DMS79 treated with DMSO at 0.1 percent for 48 hours (cell line): Measurements from ENCODE around the gene GSTM3.
"Not testable (repeated sequence)": the region's sequence is repeated elsewhere in the genome, so short reads cannot be mapped to it uniquely, and the experiment has no call there.

Experiments used
- DNase-seq: peaks from one replicate; lab custom pipeline; 2025; lab: John Stamatoyannopoulos, UW

The GSTM3 gene

GRCh38 chr1:109726007-109726406 lies 14.8 kb downstream of the GSTM3 start:
- no peak for DNase-seq

GRCh38 chr1:109725510-109725909 lies 15.3 kb downstream of the GSTM3 start:
- DNase-seq: no peak

GRCh38 chr1:109724933-109725332 lies 15.9 kb downstream of the GSTM3 start:
- no peak for DNase-seq

- DNase-seq: no peak
Observed at GRCh38 chr1:109722908-109723691, 17.7 kb downstream of the GSTM3 start.

- no peak for DNase-seq
Observed at GRCh38 chr1:109721971-109722370, 18.9 kb downstream of the GSTM3 start.

GRCh38 chr1:109721042-109721441 lies 19.8 kb downstream of the GSTM3 start:
- no peak for DNase-seq

- no peak for DNase-seq
Observed at GRCh38 chr1:109719337-109719837, 21.5 kb downstream of the GSTM3 start.

- no peak for DNase-seq
Observed at GRCh38 chr1:109718495-109718894, 22.3 kb downstream of the GSTM3 start.

GRCh38 chr1:109717729-109718128 lies 23.1 kb downstream of the GSTM3 start:
- no peak for DNase-seq

- no peak for DNase-seq
Observed at GRCh38 chr1:109716570-109717090, 24.2 kb downstream of the GSTM3 start.

- DNase-seq: no peak
Observed at GRCh38 chr1:109716121-109716520, 24.7 kb downstream of the GSTM3 start.

GRCh38 chr1:109714661-109715372 lies 26.0 kb downstream of the GSTM3 start:
- no peak for DNase-seq

GRCh38 chr1:109713636-109714035 lies 27.2 kb downstream of the GSTM3 start:
- DNase-seq: no peak

GRCh38 chr1:109712321-109712864 lies 28.4 kb downstream of the GSTM3 start:
- DNase-seq: no peak

GRCh38 chr1:109711593-109712320 lies 29.1 kb downstream of the GSTM3 start, which contains the start of gene GSTM5:
Gene GSTM5 (plus strand): TSS chr1:109712251. CDS start chr1:109712313, 62 bp downstream.
- not testable (repeated sequence) for DNase-seq

- not testable (repeated sequence) for DNase-seq
Observed at GRCh38 chr1:109709822-109710221, 31.0 kb downstream of the GSTM3 start.

- not testable (repeated sequence) for DNase-seq
Observed at GRCh38 chr1:109708949-109709348, 31.9 kb downstream of the GSTM3 start.

GRCh38 chr1:109705411-109705810 lies 35.4 kb downstream of the GSTM3 start:
- DNase-seq: no peak

GRCh38 chr1:109704173-109704572 lies 36.7 kb downstream of the GSTM3 start:
- no peak for DNase-seq

- DNase-seq: not testable (repeated sequence)
Observed at GRCh38 chr1:109702940-109703339, 37.9 kb downstream of the GSTM3 start.

- not testable (repeated sequence) for DNase-seq
Observed at GRCh38 chr1:109697861-109698260, 43.0 kb downstream of the GSTM3 start.

- DNase-seq: no peak
Observed at GRCh38 chr1:109697066-109697465, 43.8 kb downstream of the GSTM3 start.
